Measurements from ENCODE around the gene GPR108. TPM values are rescaled to one million over a fixed set of nuclear protein-coding genes. Genes with fewer than 3 reads are reported as not detected.

The GPR108 gene
- total and polyA plus RNA-seq, 4 donors = 17.2 to 34.2 (median 30.5) TPM

DNA sequence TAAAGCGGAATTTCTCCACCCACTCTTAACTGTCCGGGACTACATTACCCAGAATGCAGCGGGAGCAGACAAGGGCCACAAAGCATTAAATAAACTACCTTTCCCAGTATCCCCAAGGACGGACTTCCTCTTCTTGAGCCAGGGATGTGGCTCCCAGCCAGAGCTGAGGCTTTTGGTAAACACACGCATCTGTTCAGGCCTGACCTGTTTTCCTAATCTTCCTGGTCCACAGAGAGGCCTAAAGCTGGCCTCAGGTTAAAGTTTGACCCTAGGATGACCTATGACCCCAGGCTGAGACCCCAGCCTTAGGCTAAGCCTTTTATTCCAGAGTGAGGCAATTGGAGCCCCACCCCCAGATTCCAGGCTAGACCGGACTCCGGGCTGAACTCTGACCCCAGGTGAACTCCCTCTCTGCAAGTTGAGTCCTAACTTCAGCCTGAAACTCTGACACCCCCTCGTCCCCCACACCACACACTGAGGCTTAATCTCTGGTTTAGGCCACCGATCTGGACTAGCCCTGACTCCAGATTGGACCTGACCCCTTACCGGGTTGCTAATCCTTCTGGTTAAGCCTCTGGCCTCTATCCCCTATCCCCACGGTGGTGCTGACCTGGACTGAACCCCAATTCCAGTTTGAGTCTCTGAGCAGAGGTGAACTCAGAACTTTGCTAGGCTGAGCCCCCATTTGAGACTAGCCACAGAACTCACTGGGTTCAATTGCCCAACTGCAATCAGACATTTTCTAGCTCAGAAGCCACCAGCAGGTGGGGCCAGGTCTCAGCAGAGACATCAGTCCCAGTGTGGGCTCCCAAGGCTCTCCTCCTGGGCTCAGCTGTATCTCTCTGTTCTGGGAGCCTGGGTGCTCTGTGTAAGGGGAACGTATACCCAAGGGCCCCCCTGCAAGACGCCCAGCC is 750 bp upstream of the GPR108 start (continued):
- TF ChIP-seq SP1 (IDR thresholded peaks at IDR 0.05) = peak; percentile 88
- TF ChIP-seq GABPA (IDR thresholded peaks at IDR 0.05 in 1 of 2, conservative IDR thresholded peaks at IDR 0.05 in 1 of 2) = peak; percentile 27 to 95
- peak; percentile 81 to 86 for TF ChIP-seq RAD21 (IDR thresholded peaks at IDR 0.05)
- peak; percentile 82 to 90 for TF ChIP-seq HNF4A (conservative IDR thresholded peaks at IDR 0.05)
- TF ChIP-seq, protein P1, sequence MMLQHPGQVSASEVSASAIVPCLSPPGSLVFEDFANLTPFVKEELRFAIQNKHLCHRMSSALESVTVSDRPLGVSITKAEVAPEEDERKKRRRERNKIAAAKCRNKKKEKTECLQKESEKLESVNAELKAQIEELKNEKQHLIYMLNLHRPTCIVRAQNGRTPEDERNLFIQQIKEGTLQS (IDR thresholded peaks at IDR 0.05) = peak; percentile 10
- TF ChIP-seq, protein P2, sequence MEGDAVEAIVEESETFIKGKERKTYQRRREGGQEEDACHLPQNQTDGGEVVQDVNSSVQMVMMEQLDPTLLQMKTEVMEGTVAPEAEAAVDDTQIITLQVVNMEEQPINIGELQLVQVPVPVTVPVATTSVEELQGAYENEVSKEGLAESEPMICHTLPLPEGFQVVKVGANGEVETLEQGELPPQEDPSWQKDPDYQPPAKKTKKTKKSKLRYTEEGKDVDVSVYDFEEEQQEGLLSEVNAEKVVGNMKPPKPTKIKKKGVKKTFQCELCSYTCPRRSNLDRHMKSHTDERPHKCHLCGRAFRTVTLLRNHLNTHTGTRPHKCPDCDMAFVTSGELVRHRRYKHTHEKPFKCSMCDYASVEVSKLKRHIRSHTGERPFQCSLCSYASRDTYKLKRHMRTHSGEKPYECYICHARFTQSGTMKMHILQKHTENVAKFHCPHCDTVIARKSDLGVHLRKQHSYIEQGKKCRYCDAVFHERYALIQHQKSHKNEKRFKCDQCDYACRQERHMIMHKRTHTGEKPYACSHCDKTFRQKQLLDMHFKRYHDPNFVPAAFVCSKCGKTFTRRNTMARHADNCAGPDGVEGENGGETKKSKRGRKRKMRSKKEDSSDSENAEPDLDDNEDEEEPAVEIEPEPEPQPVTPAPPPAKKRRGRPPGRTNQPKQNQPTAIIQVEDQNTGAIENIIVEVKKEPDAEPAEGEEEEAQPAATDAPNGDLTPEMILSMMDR (IDR thresholded peaks at IDR 0.05; ENCODE audit: low read depth, low read length, missing input control) = peak; percentile 63
- TF ChIP-seq EGR1 (IDR thresholded peaks at IDR 0.05; ENCODE audit: low read depth in 2 of 2) = peak; percentile 88 to 96

DNA sequence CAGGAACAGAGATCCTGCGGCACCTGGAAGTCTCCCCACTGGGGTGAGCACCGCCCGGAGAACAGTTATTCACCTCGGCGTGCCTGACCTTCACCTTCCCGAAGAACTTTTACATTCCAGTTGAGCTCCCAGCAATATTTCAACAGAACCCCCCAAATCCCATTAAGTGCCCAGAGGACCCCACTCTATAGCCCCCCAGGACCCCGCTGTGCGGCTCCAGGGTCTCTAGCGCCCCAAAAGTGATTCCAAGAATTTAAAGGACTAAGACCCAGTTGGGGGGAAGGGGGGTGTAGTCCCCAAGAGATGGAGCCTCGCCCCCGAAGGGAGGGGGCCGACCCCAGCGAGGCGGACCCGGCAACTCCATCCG is 480 bp downstream of the GPR108 start:
- Histone ChIP-seq H3K4me3 (ENCODE audit: low read depth in 1 of 3, low read length in 3 of 3) (peak overlapping the region; percentile 79 to 92 (median 87)), H3K27me3 (ENCODE audit: control insufficient read depth in 4 of 4, insufficient read depth in 4 of 4, low read length in 3 of 4) (no peaks in the 10 kb centered on the region), H3K36me3 (ENCODE audit: control insufficient read depth in 4 of 4, insufficient read depth in 3 of 4, low read depth in 1 of 4, low read length in 3 of 4) (peaks cover 0 to 7% (median 2%) of the 10 kb centered on the region in 4 donors), H3K9ac (ENCODE audit: low read depth in 1 of 2, low read length in 2 of 2) (peak overlapping the region; percentile 79 to 85), H3K4me1 (ENCODE audit: control insufficient read depth in 4 of 4, insufficient read depth in 4 of 4, low read length in 3 of 4) (peaks cover 10 to 48% (median 35%) of the 10 kb centered on the region in 4 donors), H3K27ac (ENCODE audit: low read depth in 1 of 2, low read length in 2 of 2) (peak overlapping the region; percentile 94 to 96), H3K9me3 (ENCODE audit: control insufficient read depth in 4 of 4, low read length in 3 of 4) (no peaks in the 10 kb centered on the region)
- TF ChIP-seq TAF1 (conservative IDR thresholded peaks at IDR 0.05) (no peak), RXRA (IDR thresholded peaks at IDR 0.05) (peak in 1 of 2 donors; percentile 1), HNF4G (IDR thresholded peaks at IDR 0.05) (no peak), NR2F2 (IDR thresholded peaks at IDR 0.05) (peak; percentile 16)
- TF ChIP-seq, protein P2 (IDR thresholded peaks at IDR 0.05; ENCODE audit: low read depth, low read length, missing input control) = no peak
- no peak for DNase-seq (ENCODE audit: low spot score)
- under 1% methylated on average over 16 of the region's 16 CpGs for WGBS

DNA sequence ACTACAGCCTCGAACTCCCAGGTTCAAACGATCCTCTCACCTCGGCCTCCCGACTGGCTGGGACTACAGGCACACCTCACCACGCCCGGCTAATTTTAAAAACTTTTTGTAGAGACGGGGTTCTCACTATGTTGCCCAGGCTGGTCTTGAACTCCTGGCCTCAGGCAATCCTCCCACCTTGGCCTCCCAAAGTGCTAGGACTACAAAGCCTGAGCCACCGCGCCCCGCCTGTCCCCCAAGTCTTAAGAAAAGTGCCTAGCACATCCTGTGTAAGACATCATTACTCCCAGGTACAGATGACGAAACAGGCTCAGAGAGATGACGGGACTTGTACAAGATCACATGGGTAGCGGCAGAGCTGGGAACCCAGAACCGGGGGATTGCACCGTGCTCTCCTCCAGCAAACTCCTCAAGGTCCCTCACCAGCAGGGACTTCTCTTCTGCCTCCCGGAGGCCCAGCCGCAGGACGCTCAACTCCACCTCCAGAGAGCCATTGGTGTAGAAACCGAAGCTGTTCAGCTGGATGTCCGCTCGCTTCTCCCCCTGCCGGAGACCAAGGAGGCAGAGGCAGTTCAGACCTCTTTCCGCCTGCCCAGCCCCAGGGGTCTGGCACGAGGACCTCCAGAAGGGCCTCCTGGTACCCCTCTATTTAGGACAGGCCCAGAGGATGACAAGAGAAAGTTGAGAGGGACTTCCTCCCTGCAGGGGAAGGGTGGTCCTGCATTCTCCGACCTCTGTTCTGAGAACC is 1.0 kb downstream of the GPR108 start:
- peaks cover 10 to 48% (median 37%) of the 10 kb centered on the region in 4 donors for H3K4me1 ChIP-seq (ENCODE audit: control insufficient read depth in 4 of 4, insufficient read depth in 4 of 4, low read length in 3 of 4)
- peaks cover 2 to 11% (median 3%) of the 10 kb centered on the region in 4 donors for H3K36me3 ChIP-seq (ENCODE audit: control insufficient read depth in 4 of 4, insufficient read depth in 3 of 4, low read depth in 1 of 4, low read length in 3 of 4)
- H3K9me3 ChIP-seq (ENCODE audit: control insufficient read depth in 4 of 4, low read length in 3 of 4) = no peaks in the 10 kb centered on the region
- TF ChIP-seq JUND (IDR thresholded peaks at IDR 0.05) = no peak
- peak; percentile 79 to 89 for TF ChIP-seq RAD21 (IDR thresholded peaks at IDR 0.05)
- TF ChIP-seq, protein P2 (IDR thresholded peaks at IDR 0.05; ENCODE audit: low read depth, low read length, missing input control) = peak; percentile 58
- TF ChIP-seq RXRA (IDR thresholded peaks at IDR 0.05) = peak; percentile 7 to 18
- TF ChIP-seq TAF1 (conservative IDR thresholded peaks at IDR 0.05) = peak; percentile 21
- TF ChIP-seq, protein P3, sequence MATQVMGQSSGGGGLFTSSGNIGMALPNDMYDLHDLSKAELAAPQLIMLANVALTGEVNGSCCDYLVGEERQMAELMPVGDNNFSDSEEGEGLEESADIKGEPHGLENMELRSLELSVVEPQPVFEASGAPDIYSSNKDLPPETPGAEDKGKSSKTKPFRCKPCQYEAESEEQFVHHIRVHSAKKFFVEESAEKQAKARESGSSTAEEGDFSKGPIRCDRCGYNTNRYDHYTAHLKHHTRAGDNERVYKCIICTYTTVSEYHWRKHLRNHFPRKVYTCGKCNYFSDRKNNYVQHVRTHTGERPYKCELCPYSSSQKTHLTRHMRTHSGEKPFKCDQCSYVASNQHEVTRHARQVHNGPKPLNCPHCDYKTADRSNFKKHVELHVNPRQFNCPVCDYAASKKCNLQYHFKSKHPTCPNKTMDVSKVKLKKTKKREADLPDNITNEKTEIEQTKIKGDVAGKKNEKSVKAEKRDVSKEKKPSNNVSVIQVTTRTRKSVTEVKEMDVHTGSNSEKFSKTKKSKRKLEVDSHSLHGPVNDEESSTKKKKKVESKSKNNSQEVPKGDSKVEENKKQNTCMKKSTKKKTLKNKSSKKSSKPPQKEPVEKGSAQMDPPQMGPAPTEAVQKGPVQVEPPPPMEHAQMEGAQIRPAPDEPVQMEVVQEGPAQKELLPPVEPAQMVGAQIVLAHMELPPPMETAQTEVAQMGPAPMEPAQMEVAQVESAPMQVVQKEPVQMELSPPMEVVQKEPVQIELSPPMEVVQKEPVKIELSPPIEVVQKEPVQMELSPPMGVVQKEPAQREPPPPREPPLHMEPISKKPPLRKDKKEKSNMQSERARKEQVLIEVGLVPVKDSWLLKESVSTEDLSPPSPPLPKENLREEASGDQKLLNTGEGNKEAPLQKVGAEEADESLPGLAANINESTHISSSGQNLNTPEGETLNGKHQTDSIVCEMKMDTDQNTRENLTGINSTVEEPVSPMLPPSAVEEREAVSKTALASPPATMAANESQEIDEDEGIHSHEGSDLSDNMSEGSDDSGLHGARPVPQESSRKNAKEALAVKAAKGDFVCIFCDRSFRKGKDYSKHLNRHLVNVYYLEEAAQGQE (IDR thresholded peaks at IDR 0.05) = no peak
- peak; percentile 15 for TF ChIP-seq YY1 (IDR thresholded peaks at IDR 0.05)
- TF ChIP-seq HNF4A (conservative IDR thresholded peaks at IDR 0.05) = no peak
- TF ChIP-seq NR2F2 (IDR thresholded peaks at IDR 0.05) = no peak
- TF ChIP-seq GABPA (IDR thresholded peaks at IDR 0.05 in 1 of 2, conservative IDR thresholded peaks at IDR 0.05 in 1 of 2) = no peak
- TF ChIP-seq, protein P4, sequence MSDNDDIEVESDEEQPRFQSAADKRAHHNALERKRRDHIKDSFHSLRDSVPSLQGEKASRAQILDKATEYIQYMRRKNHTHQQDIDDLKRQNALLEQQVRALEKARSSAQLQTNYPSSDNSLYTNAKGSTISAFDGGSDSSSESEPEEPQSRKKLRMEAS (IDR thresholded peaks at IDR 0.05) = no peak
- no peak for TF ChIP-seq EGR1 (IDR thresholded peaks at IDR 0.05; ENCODE audit: low read depth in 2 of 2)
- peak; percentile 71 for DNase-seq (ENCODE audit: low spot score)
- peak overlapping the region; percentile 79 to 92 (median 87) for H3K4me3 ChIP-seq (ENCODE audit: low read depth in 1 of 3, low read length in 3 of 3)
- H3K9ac ChIP-seq (ENCODE audit: low read depth in 1 of 2, low read length in 2 of 2) = peak overlapping the region; percentile 79 to 85
- 23% methylated on average over 25 of the region's 25 CpGs for WGBS
- H3K27me3 ChIP-seq (ENCODE audit: control insufficient read depth in 4 of 4, insufficient read depth in 4 of 4, low read length in 3 of 4) = no peaks in the 10 kb centered on the region
- H3K27ac ChIP-seq (ENCODE audit: low read depth in 1 of 2, low read length in 2 of 2) = peak overlapping the region; percentile 94 to 96
